CD14-positive monocyte (primary cell): ENCODE data around the gene MED13L. TPM values are rescaled to one million over a fixed set of nuclear protein-coding genes. Genes with fewer than 3 reads are reported as not detected.

Source experiments
- DNase-seq, 3 donors: peaks; one replicate each; pipeline ENCODE4 v3.0.0-alpha.2; 2011 to 2022
- H2AFZ ChIP-seq: 2 replicates; pipeline ENCODE4 v1.6.0; 2012; ENCODE audit warnings: mild to moderate bottlenecking, low read depth, low read length, inconsistent platforms; ENCODE audit not compliant: insufficient read depth, poor library complexity, severe bottlenecking
- H3K27ac ChIP-seq, 2 donors: 1 replicate in 1 of 2; 2 replicates in 1 of 2; pipeline ENCODE4 v1.5.1; 2012 to 2013; ENCODE audit warnings: low read length in 2 of 2, control low read depth in 1 of 2, inconsistent platforms in 1 of 2, low read depth in 1 of 2, mild to moderate bottlenecking in 1 of 2
- H3K27me3 ChIP-seq, 2 donors: one replicate each; pipeline versions ENCODE4 v1.6.0 to v1.6.1; 2011 to 2013; ENCODE audit warnings: low read length in 2 of 2; ENCODE audit not compliant: control insufficient read depth in 2 of 2, insufficient read depth in 2 of 2
- H3K36me3 ChIP-seq, 2 donors: replicated peaks in 1 of 2; 1 replicate in 1 of 2; 2 replicates in 1 of 2; pipeline versions ENCODE4 v1.5.1 to v1.6.1; 2012 to 2013; ENCODE audit warnings: low read length in 2 of 2, control low read depth in 1 of 2, inconsistent platforms in 1 of 2, mild to moderate bottlenecking in 1 of 2; ENCODE audit not compliant: insufficient read depth in 2 of 2, control insufficient read depth in 1 of 2
- H3K4me1 ChIP-seq, 2 donors: 1 replicate in 1 of 2; 2 replicates in 1 of 2; pipeline versions ENCODE4 v1.5.1 to v1.6.1; 2012 to 2013; ENCODE audit warnings: low read length in 2 of 2, control low read depth in 1 of 2, inconsistent platforms in 1 of 2, mild to moderate bottlenecking in 1 of 2, moderate library complexity in 1 of 2; ENCODE audit not compliant: insufficient read depth in 2 of 2, control insufficient read depth in 1 of 2
- H3K4me2 ChIP-seq: replicated peaks from 2 replicates; pipeline ENCODE3; 2012; ENCODE audit warnings: low read length, moderate library complexity, mild to moderate bottlenecking; ENCODE audit not compliant: poor library complexity, severe bottlenecking; ENCODE audit errors: extremely low read depth
- H3K4me3 ChIP-seq, 3 experiments: fragments of 200-600 bp in 1 of 3; sonication (generic) in 1 of 3; replicated peaks in 1 of 3; 1 replicate in 2 of 3; 2 replicates in 1 of 3; pipeline ENCODE4 v1.5.1; 2011 to 2013; ENCODE audit warnings: low read length in 3 of 3, mild to moderate bottlenecking in 3 of 3, control low read depth in 2 of 3, low read depth in 2 of 3, inconsistent platforms in 1 of 3, moderate library complexity in 1 of 3
- H3K79me2 ChIP-seq: 2 replicates; pipeline ENCODE4 v1.6.0; 2012; ENCODE audit warnings: mild to moderate bottlenecking, control low read depth, inconsistent platforms, low read length, moderate library complexity; ENCODE audit not compliant: insufficient read depth
- H3K9ac ChIP-seq: 2 replicates; pipeline ENCODE4 v1.6.0; 2017; ENCODE audit warnings: low read length, mild to moderate bottlenecking; ENCODE audit not compliant: insufficient read depth, poor library complexity, severe bottlenecking
- H3K9me3 ChIP-seq, 2 donors: replicated peaks in 1 of 2; 1 replicate in 1 of 2; 2 replicates in 1 of 2; pipeline versions ENCODE4 v1.5.1 to v1.6.1; 2012 to 2013; ENCODE audit warnings: low read length in 2 of 2, control low read depth in 1 of 2; ENCODE audit not compliant: control insufficient read depth in 1 of 2, insufficient read depth in 1 of 2
- H4K20me1 ChIP-seq: 2 replicates; pipeline ENCODE4 v1.6.0; 2012; ENCODE audit warnings: mild to moderate bottlenecking, low read length, control low read depth, moderate library complexity; ENCODE audit not compliant: insufficient read depth
- H3K27ac Mint-ChIP-seq, 7 donors: one replicate each; pipeline ENCODE4 v1.8.0; 2020; ENCODE audit warnings: mild to moderate bottlenecking in 7 of 7, mixed read lengths in 7 of 7, moderate library complexity in 6 of 7, inconsistent platforms in 2 of 7
- H3K27me3 Mint-ChIP-seq, 3 donors: one replicate each; pipeline ENCODE4 v1.8.0; 2021 to 2022; ENCODE audit warnings: low read depth in 3 of 3, mild to moderate bottlenecking in 3 of 3, mixed read lengths in 3 of 3, moderate library complexity in 3 of 3, inconsistent platforms in 1 of 3
- H3K36me3 Mint-ChIP-seq, 2 donors: one replicate each; pipeline ENCODE4 v1.8.0; 2020; ENCODE audit warnings: mixed read lengths in 2 of 2, inconsistent platforms in 1 of 2, mild to moderate bottlenecking in 1 of 2
- H3K4me1 Mint-ChIP-seq: one replicate; pipeline ENCODE4 v1.8.0; 2020; ENCODE audit warnings: mild to moderate bottlenecking, mixed read lengths
- H3K4me3 Mint-ChIP-seq, 2 donors: one replicate each; pipeline ENCODE4 v1.8.0; 2020; ENCODE audit warnings: mild to moderate bottlenecking in 2 of 2, mixed read lengths in 2 of 2, moderate library complexity in 1 of 2
- H3K9me3 Mint-ChIP-seq, 7 donors: one replicate each; pipeline ENCODE4 v1.8.0; 2020 to 2022; ENCODE audit warnings: mixed read lengths in 7 of 7, mild to moderate bottlenecking in 6 of 7, moderate library complexity in 6 of 7, inconsistent platforms in 2 of 7
- WGBS: methylation state at CpG from one replicate; pipeline ENCODE4 v1.1.5; 2013; ENCODE audit warnings: missing lambda C conversion rate; ENCODE audit not compliant: insufficient coverage; 5-methylcytosine and 5-hydroxymethylcytosine counted together
- intact Hi-C, 2 donors: fragments of 100-400 bp; cut with micrococcal nuclease; formaldehyde crosslinking; loops; one replicate each; pipeline versions ENCODE4 v1.15.0 to v1.15.1; 2023
- polyA plus RNA-seq, 3 donors: library from polyadenylated mRNA; depleted of rRNA in 1 of 3; unstranded in 2 of 3; stranded (reverse) in 1 of 3; fragments of 300-500 nt in 2 of 3; fragments of >200 nt in 1 of 3; fragmentation: Illumina TruSeq in 2 of 3; gene quantifications; 1 replicate in 2 of 3; 2 replicates in 1 of 3; pipeline ENCODE4 v1.2.3, GENCODE V29; 2012 to 2021
- TF ChIP-seq, protein P1 (sequence below): fragments of 200-600 bp; IDR thresholded peaks from one replicate; pipeline ENCODE4 v1.8.0; 2022; ENCODE audit warnings: antibody characterized with exemption, mild to moderate bottlenecking

The MED13L gene
- polyA plus RNA-seq, 3 donors: 4.4 to 42.0 (median 7.5) TPM

- Mint-ChIP-seq H3K4me1 (peaks cover 24% of the 10 kb centered on the region), H3K27me3 (no peaks in the 10 kb centered on the region), H3K9me3 (no peaks in the 10 kb centered on the region), H3K27ac (no peak overlapping the region), H3K4me3 (no peak overlapping the region), H3K36me3 (peaks cover 15 to 29% of the 10 kb centered on the region in 2 donors)
- H4K20me1 ChIP-seq: peaks cover 100% of the 10 kb centered on the region
- no peaks in the 10 kb centered on the region for H3K27me3 ChIP-seq
- H3K9me3 ChIP-seq: no peaks in the 10 kb centered on the region
- peak overlapping the region in 1 of 2 donors; percentile 28 for H3K27ac ChIP-seq
- no peak overlapping the region for H3K4me3 ChIP-seq
- no peak overlapping the region for H2AFZ ChIP-seq
- intact Hi-C loops: no loop called here
- H3K4me2 ChIP-seq: no peak overlapping the region
- peaks cover 100% of the 10 kb centered on the region for H3K79me2 ChIP-seq
- TF ChIP-seq, protein P1, sequence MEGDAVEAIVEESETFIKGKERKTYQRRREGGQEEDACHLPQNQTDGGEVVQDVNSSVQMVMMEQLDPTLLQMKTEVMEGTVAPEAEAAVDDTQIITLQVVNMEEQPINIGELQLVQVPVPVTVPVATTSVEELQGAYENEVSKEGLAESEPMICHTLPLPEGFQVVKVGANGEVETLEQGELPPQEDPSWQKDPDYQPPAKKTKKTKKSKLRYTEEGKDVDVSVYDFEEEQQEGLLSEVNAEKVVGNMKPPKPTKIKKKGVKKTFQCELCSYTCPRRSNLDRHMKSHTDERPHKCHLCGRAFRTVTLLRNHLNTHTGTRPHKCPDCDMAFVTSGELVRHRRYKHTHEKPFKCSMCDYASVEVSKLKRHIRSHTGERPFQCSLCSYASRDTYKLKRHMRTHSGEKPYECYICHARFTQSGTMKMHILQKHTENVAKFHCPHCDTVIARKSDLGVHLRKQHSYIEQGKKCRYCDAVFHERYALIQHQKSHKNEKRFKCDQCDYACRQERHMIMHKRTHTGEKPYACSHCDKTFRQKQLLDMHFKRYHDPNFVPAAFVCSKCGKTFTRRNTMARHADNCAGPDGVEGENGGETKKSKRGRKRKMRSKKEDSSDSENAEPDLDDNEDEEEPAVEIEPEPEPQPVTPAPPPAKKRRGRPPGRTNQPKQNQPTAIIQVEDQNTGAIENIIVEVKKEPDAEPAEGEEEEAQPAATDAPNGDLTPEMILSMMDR: no peak
- peaks cover 6 to 13% of the 10 kb centered on the region in 2 donors for H3K4me1 ChIP-seq
- H3K9ac ChIP-seq: no peak overlapping the region
- H3K36me3 ChIP-seq: peaks cover 7 to 18% of the 10 kb centered on the region in 2 donors
- DNase-seq: no peak
- 100% methylated on average over 2 of the region's 4 CpGs for WGBS
These were observed 73.3 kb downstream of the MED13L start for GRCh38 chr12:116204169-116204568.

DNA sequence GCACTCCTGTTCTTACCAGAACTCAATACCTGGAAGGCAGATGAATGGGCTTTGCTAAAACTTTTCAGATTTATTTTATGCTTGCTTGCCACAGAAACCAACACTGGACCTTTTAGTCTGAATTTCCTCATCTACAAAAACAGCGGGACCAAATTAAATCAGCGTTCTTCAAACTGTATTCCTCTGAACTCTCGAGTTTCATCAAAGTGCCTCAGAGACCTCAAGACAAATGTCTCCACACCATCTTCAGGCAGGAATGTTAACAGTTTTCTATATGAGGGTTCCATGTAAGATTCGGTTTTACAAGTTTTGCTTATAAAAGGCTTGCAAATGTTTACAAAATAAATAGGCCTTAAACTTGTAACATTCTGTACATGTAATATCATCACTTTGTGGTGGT lies 74.6 kb downstream of the MED13L start:
- Histone ChIP-seq H3K79me2 (peaks cover 100% of the 10 kb centered on the region), H3K27me3 (no peaks in the 10 kb centered on the region), H3K9me3 (no peaks in the 10 kb centered on the region), H3K27ac (peak overlapping the region in 1 of 2 donors; percentile 49), H3K4me3 (no peak overlapping the region), H2AFZ (no peak overlapping the region), H3K4me2 (no peak overlapping the region), H3K4me1 (peaks cover 16 to 24% of the 10 kb centered on the region in 2 donors), H4K20me1 (peaks cover 100% of the 10 kb centered on the region), H3K36me3 (peaks cover 7 to 18% of the 10 kb centered on the region in 2 donors), H3K9ac (no peak overlapping the region)
- Mint-ChIP-seq H3K9me3 (no peaks in the 10 kb centered on the region), H3K4me3 (no peak overlapping the region), H3K27me3 (no peaks in the 10 kb centered on the region), H3K36me3 (peaks cover 15 to 29% of the 10 kb centered on the region in 2 donors), H3K4me1 (peaks cover 36% of the 10 kb centered on the region), H3K27ac (peak overlapping the region in 2 of 7 donors; percentile 3 to 7)
- TF ChIP-seq, protein P1: no peak
- no CpG with 5 or more reads among the region's 4 CpGs for WGBS
- intact Hi-C loops: no loop called here
- no peak for DNase-seq
